Panc1 (cell line): ENCODE results near the gene KLF16. TPM values are rescaled to one million over a fixed set of nuclear protein-coding genes. Genes with fewer than 3 reads are reported as not detected.
A peak's percentile ranks its signal among the peaks of the same experiment; 100 is the strongest.

Source experiments
- ATAC-seq: fragments of 200-7000 bp; cut with Tn5 transposase; 2 replicates; pipeline ENCODE4 v1.9.1; 2020; ENCODE audit warnings: mild to moderate bottlenecking, moderate library complexity
- BruUV-seq: library from RNA; stranded (reverse); fragments of 400-500 nt; replicated peaks from 2 replicates; lab custom pipeline; 2021; lab: Mats Ljungman, UMichigan
- CTCF ChIA-PET: fragments of 300-600 bp; sonication (Branson Sonifier 250); formaldehyde crosslinking; loops from one replicate; lab custom pipeline; 2022; ENCODE audit warnings: antibody characterized with exemption; lab: Charles Lee
- POLR2A ChIA-PET: fragments of 300-600 bp; sonication (Branson Sonifier 250); formaldehyde crosslinking; loops from one replicate; lab custom pipeline; 2022; ENCODE audit warnings: antibody characterized with exemption; lab: Charles Lee
- DNase-seq: peaks from one replicate; pipeline ENCODE4 v3.0.0-alpha.2; 2010; ENCODE audit warnings: low read depth, low spot score
- H3K27ac ChIP-seq: 2 replicates; pipeline ENCODE4 v1.5.1; 2011; ENCODE audit warnings: mild to moderate bottlenecking, low read length, inconsistent platforms
- H3K27me3 ChIP-seq: fragments of 200-500 bp; sonication (Bioruptor generic); 2 replicates; pipeline ENCODE4 v1.6.0; 2014; ENCODE audit warnings: low read length, inconsistent platforms; ENCODE audit not compliant: control insufficient read depth, insufficient read depth
- H3K36me3 ChIP-seq: fragments of 200-500 bp; sonication (Bioruptor generic); 2 replicates; pipeline ENCODE4 v1.5.1; 2014; ENCODE audit warnings: inconsistent platforms, mild to moderate bottlenecking, low read length, moderate library complexity; ENCODE audit not compliant: control insufficient read depth, insufficient read depth
- H3K4me1 ChIP-seq: 2 replicates; pipeline ENCODE4 v1.5.1; 2011; ENCODE audit warnings: inconsistent platforms, mild to moderate bottlenecking, low read length, moderate library complexity; ENCODE audit not compliant: control insufficient read depth, insufficient read depth
- H3K4me3 ChIP-seq, 2 experiments: 2 replicates each; pipeline ENCODE4 v1.5.1; 2011 to 2012; ENCODE audit warnings: low read depth in 2 of 2, low read length in 2 of 2, mild to moderate bottlenecking in 2 of 2, inconsistent platforms in 1 of 2, moderate library complexity in 1 of 2
- H3K9me3 ChIP-seq: fragments of 200-500 bp; sonication (Bioruptor generic); 2 replicates; pipeline ENCODE4 v1.5.1; 2014; ENCODE audit warnings: low read depth, mild to moderate bottlenecking, inconsistent platforms, low read length, moderate library complexity; ENCODE audit not compliant: control insufficient read depth, insufficient read depth
- CTCF ChIP-seq: fragments of 450-650 bp; IDR thresholded peaks from 2 replicates; pipeline ENCODE4 v1.5.1; 2017; ENCODE audit warnings: mild to moderate bottlenecking
- POLR2AphosphoS5 ChIP-seq: IDR thresholded peaks from 2 replicates; pipeline ENCODE4 v1.6.1; 2012; ENCODE audit warnings: mild to moderate bottlenecking, low read depth, low read length, moderate library complexity
- REST ChIP-seq, 2 experiments: IDR thresholded peaks; 2 replicates each; pipeline ENCODE4 v1.6.1; 2011 to 2012; ENCODE audit warnings: low read depth in 2 of 2, control low read depth in 1 of 2, low read length in 1 of 2, mild to moderate bottlenecking in 1 of 2, moderate library complexity in 1 of 2; ENCODE audit not compliant: insufficient read depth in 1 of 2
- SIN3A ChIP-seq: IDR thresholded peaks from 2 replicates; pipeline ENCODE4 v1.6.1; 2012; ENCODE audit warnings: low read depth, mild to moderate bottlenecking, low read length, moderate library complexity, borderline replicate concordance; ENCODE audit not compliant: insufficient read depth
- TCF7L2 ChIP-seq: IDR thresholded peaks from 2 replicates; pipeline ENCODE4 v1.6.1; 2011; ENCODE audit warnings: mild to moderate bottlenecking, low read depth, low read length, inconsistent platforms
- in situ Hi-C: cut with HindIII; loops from 2 replicates; pipeline ENCODE4 v1.10.0; 2016; ENCODE audit warnings: low sequenced_read_pairs, low pct_unique_long_range_greater_than_20kb
- intact Hi-C: fragments of 100-400 bp; cut with micrococcal nuclease; formaldehyde crosslinking; loops from one replicate; pipeline ENCODE4 v1.10.0; 2022; ENCODE audit not compliant: unreplicated experiment
- total RNA-seq: library from RNA; stranded (reverse); gene quantifications from one replicate; pipeline ENCODE4 v1.2.1, GENCODE V29; 2021; ENCODE audit not compliant: unreplicated experiment

The KLF16 gene
- total RNA-seq, 1 experiment from 2014 or later: 79.3 TPM

- no peak overlapping the region for H3K27ac ChIP-seq
- BruUV-seq: no TSS peak
- POLR2A ChIA-PET: interaction anchor here (0.7 kb wide), 1 partner anchor 12 kb away, joined by 3 read pairs; no protein-coding TSS in a partner anchor
- intact Hi-C loops (no loop called here), in situ Hi-C loops (no loop called here)
- CTCF ChIA-PET: interaction anchor here (0.6 kb wide), 1 partner anchor 214 kb away, joined by 3 read pairs; no protein-coding TSS in a partner anchor
- no peak for DNase-seq
- peak; percentile 25; the same call in 1 of the 2 replicates for ATAC-seq
- no peaks in the 10 kb centered on the region for H3K27me3 ChIP-seq
- H3K9me3 ChIP-seq: no peaks in the 10 kb centered on the region
- H3K4me3 ChIP-seq: no peak overlapping the region
- H3K36me3 ChIP-seq: no peaks in the 10 kb centered on the region
- H3K4me1 ChIP-seq: peaks cover 36% of the 10 kb centered on the region
- TF ChIP-seq CTCF: no peak
- no peak for TF ChIP-seq TCF7L2
- TF ChIP-seq REST (IDR thresholded peaks at IDR 0.05; ENCODE audit: insufficient read depth in 1 of 2, low read depth in 2 of 2, low read length in 1 of 2): no peak
- TF ChIP-seq SIN3A: no peak
Observed at GRCh38 chr19:1839658-1840540, 23.5 kb downstream of the KLF16 start.

GRCh38 chr19:1837625-1838105, 25.7 kb downstream of the KLF16 start:
- CTCF ChIA-PET: interaction anchor here (0.5 to 1.5 kb wide), 4 partner anchors 10 to 20 kb away, joined by 3 to 14 read pairs (median 4); no protein-coding TSS in a partner anchor
- BruUV-seq: no TSS peak
- POLR2A ChIA-PET: interaction anchor here (0.6 kb wide), 1 partner anchor 238 kb away, joined by 9 read pairs; no protein-coding TSS in a partner anchor
- TF ChIP-seq REST (IDR thresholded peaks at IDR 0.05; ENCODE audit: insufficient read depth in 1 of 2, low read depth in 2 of 2, low read length in 1 of 2): no peak
- TF ChIP-seq SIN3A: no peak
- TF ChIP-seq CTCF: peak; percentile 95
- TF ChIP-seq POLR2AphosphoS5: no peak
- intact Hi-C loops: no loop called here
- Histone ChIP-seq H3K4me3 (no peak overlapping the region; a peak in 1 of 4 replicates), H3K27me3 (no peaks in the 10 kb centered on the region), H3K9me3 (no peaks in the 10 kb centered on the region), H3K27ac (0 out of 2 replicates have a peak overlapping the region, but pooled peaks have one; percentile 12), H3K4me1 (peaks cover 29% of the 10 kb centered on the region), H3K36me3 (no peaks in the 10 kb centered on the region)
- no peak for DNase-seq
- peak; percentile 55 for ATAC-seq
- in situ Hi-C loops: no loop called here
